OCI-LY7 (cell line): ENCODE results near the gene KCNN3. TPM values are rescaled to one million over a fixed set of nuclear protein-coding genes. Genes with fewer than 3 reads are reported as not detected.
A peak's percentile ranks its signal among the peaks of the same experiment; 100 is the strongest.

ENCODE experiments used
- BruUV-seq: library from RNA; stranded (reverse); fragments of 400-500 nt; replicated peaks from 2 replicates; lab custom pipeline; 2021; lab: Mats Ljungman, UMichigan
- CTCF ChIA-PET: fragments of 300-600 bp; sonication (Branson Sonifier 250); formaldehyde crosslinking; loops from one replicate; lab custom pipeline; 2022; ENCODE audit warnings: antibody characterized with exemption; ENCODE audit not compliant: unreplicated experiment; lab: Charles Lee
- POLR2A ChIA-PET: fragments of 300-600 bp; sonication (Branson Sonifier 250); formaldehyde crosslinking; loops from one replicate; lab custom pipeline; 2022; ENCODE audit warnings: antibody characterized with exemption; lab: Charles Lee
- DNase-seq: peaks from one replicate; pipeline ENCODE4 v3.0.0-alpha.2; 2015; ENCODE audit warnings: low spot score
- H2AFZ ChIP-seq: fragments of 200-600 bp; sonication (generic), shearing (Covaris generic); 2 replicates; pipeline ENCODE4 v1.6.1; 2014; ENCODE audit warnings: mild to moderate bottlenecking, antibody characterized with exemption, low read length, moderate library complexity
- H3K27ac ChIP-seq: fragments of 200-600 bp; sonication (generic); 2 replicates; pipeline ENCODE4 v1.5.1; 2014; ENCODE audit warnings: mixed run types, low read depth, mild to moderate bottlenecking, moderate library complexity, low read length, inconsistent platforms; ENCODE audit not compliant: poor library complexity, severe bottlenecking
- H3K36me3 ChIP-seq: fragments of 200-600 bp; sonication (generic); 2 replicates; pipeline ENCODE4 v1.6.1; 2014; ENCODE audit warnings: mild to moderate bottlenecking, antibody characterized with exemption, low read length, moderate library complexity, mixed read lengths; ENCODE audit not compliant: insufficient read depth
- H3K4me1 ChIP-seq: fragments of 200-600 bp; sonication (generic); 2 replicates; pipeline ENCODE4 v1.5.1; 2014; ENCODE audit warnings: mild to moderate bottlenecking, low read length; ENCODE audit not compliant: insufficient read depth, poor library complexity, severe bottlenecking
- H3K4me2 ChIP-seq: fragments of 200-600 bp; sonication (generic); 2 replicates; pipeline ENCODE4 v1.6.1; 2014; ENCODE audit warnings: mild to moderate bottlenecking, low read length
- H3K4me3 ChIP-seq: fragments of 200-600 bp; sonication (generic); 2 replicates; pipeline ENCODE4 v1.5.1; 2014; ENCODE audit warnings: mild to moderate bottlenecking, low read depth, low read length; ENCODE audit not compliant: poor library complexity, severe bottlenecking
- H3K79me2 ChIP-seq: fragments of 200-600 bp; sonication (generic); 2 replicates; pipeline ENCODE4 v1.6.1; 2016; ENCODE audit warnings: low read depth, mild to moderate bottlenecking, low read length, moderate library complexity, mixed read lengths; ENCODE audit not compliant: insufficient read depth
- H3K9me2 ChIP-seq: fragments of 200-600 bp; sonication (generic); 2 replicates; pipeline ENCODE4 v1.6.1; 2016; ENCODE audit warnings: mild to moderate bottlenecking, low read length, mixed read lengths; ENCODE audit not compliant: insufficient read depth
- H3K9me3 ChIP-seq: fragments of 200-600 bp; sonication (generic); 2 replicates; pipeline ENCODE4 v1.6.1; 2014; ENCODE audit warnings: mild to moderate bottlenecking, mixed run types, low read length, mixed read lengths
- H4K20me1 ChIP-seq: fragments of 200-600 bp; sonication (generic); 2 replicates; pipeline ENCODE4 v1.6.1; 2014; ENCODE audit warnings: mild to moderate bottlenecking, antibody characterized with exemption, low read length, moderate library complexity, mixed read lengths; ENCODE audit not compliant: insufficient read depth
- EZH2phosphoT487 ChIP-seq: fragments of 200-600 bp; sonication (generic); IDR thresholded peaks from 2 replicates; pipeline ENCODE4 v1.6.1; 2018; ENCODE audit warnings: low read depth, borderline replicate concordance, mild to moderate bottlenecking, mixed run types, antibody characterized with exemption, low read length, moderate library complexity, mixed read lengths
- intact Hi-C: fragments of 100-400 bp; cut with micrococcal nuclease; formaldehyde crosslinking; loops from one replicate; pipeline ENCODE4 v1.10.0; 2022; ENCODE audit not compliant: unreplicated experiment
- total RNA-seq, 2 experiments: library from RNA; depleted of rRNA in 1 of 2; stranded (reverse); fragments of >200 nt in 1 of 2; shearing (Covaris generic) in 1 of 2; gene quantifications; 2 replicates each; pipeline ENCODE4 v1.2.3, GENCODE V29; 2014 to 2022
- TF ChIP-seq, protein P1 (sequence below): fragments of 200-600 bp; sonication (generic); conservative IDR thresholded peaks from 2 replicates; pipeline ENCODE4 v1.5.1; 2014; ENCODE audit warnings: mild to moderate bottlenecking, antibody characterized with exemption, low read length, moderate library complexity, mixed read lengths

The KCNN3 gene
- total RNA-seq, 2 experiments from 2014 or later: 14.8 to 50.8 TPM

DNA sequence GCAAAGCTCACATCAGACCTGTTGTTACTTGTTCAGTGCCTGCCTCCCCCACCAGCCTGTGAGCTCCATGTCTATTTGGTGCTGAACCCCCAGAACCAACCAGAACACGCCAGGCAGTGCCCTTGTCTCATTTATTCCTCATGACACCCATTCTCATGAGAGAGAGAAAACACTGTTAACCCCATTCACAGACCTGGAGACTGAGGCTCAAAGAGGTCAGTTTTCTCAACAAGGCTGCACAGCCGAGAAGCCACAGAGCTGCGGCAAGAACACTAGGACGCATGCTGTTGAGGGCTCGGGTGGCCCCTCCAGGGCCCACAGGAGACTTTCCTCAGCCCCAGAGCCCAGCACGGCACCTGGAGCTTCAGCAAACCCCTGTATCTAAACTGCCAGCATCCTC is 13.1 kb downstream of the KCNN3 start:
- TF ChIP-seq, protein P1, sequence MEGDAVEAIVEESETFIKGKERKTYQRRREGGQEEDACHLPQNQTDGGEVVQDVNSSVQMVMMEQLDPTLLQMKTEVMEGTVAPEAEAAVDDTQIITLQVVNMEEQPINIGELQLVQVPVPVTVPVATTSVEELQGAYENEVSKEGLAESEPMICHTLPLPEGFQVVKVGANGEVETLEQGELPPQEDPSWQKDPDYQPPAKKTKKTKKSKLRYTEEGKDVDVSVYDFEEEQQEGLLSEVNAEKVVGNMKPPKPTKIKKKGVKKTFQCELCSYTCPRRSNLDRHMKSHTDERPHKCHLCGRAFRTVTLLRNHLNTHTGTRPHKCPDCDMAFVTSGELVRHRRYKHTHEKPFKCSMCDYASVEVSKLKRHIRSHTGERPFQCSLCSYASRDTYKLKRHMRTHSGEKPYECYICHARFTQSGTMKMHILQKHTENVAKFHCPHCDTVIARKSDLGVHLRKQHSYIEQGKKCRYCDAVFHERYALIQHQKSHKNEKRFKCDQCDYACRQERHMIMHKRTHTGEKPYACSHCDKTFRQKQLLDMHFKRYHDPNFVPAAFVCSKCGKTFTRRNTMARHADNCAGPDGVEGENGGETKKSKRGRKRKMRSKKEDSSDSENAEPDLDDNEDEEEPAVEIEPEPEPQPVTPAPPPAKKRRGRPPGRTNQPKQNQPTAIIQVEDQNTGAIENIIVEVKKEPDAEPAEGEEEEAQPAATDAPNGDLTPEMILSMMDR: no peak
- no peak for TF ChIP-seq EZH2phosphoT487
- intact Hi-C loops: no loop called here
- no TSS peak for BruUV-seq
- H3K27ac ChIP-seq: peak overlapping the region; percentile 23
- H3K79me2 ChIP-seq: peaks cover 52% of the 10 kb centered on the region; the same call in 1 of the 2 replicates
- peaks cover 6% of the 10 kb centered on the region; the same call in 1 of the 2 replicates for H3K36me3 ChIP-seq
- ChIA-PET POLR2A (interaction anchor here (1.1 to 6.2 kb wide), 4 partner anchors 9 to 81 kb away, joined by 3 to 43 read pairs (median 4); partner anchors contain the start of gene KCNN3), CTCF (interaction anchor here (0.6 to 1.6 kb wide), 3 partner anchors 9 to 19 kb away, joined by 3 to 5 read pairs (median 3); no protein-coding TSS in a partner anchor)
- H2AFZ ChIP-seq: no peak overlapping the region
- no peaks in the 10 kb centered on the region for H4K20me1 ChIP-seq
- DNase-seq: no peak
- peak overlapping the region; percentile 77 for H3K4me3 ChIP-seq
- H3K4me2 ChIP-seq: peak overlapping the region; percentile 85
- H3K9me2 ChIP-seq: no peaks in the 10 kb centered on the region
- H3K4me1 ChIP-seq: peaks cover 67% of the 10 kb centered on the region
- no peaks in the 10 kb centered on the region for H3K9me3 ChIP-seq

DNA sequence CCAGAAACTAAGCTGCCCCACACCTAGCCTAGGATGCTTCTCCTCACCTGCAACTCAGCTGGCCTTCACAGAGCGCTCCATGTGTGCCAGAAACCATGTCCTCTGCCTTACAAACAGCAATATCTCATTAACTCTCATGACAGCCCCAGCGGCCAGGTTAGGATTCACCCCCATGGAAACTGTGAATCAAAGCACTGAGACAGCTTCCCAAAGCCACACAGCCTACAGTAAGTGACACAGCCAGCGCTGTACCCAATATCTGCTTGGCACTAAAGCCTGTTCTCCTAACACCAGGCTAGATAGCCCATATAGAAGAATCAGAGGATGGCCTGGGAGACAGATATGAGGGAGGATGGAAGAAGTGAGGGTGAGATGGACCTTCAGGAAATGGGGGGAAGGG is 13.5 kb downstream of the KCNN3 start:
- POLR2A ChIA-PET: interaction anchor here (0.6 to 6.2 kb wide), 7 partner anchors 9 to 147 kb away, joined by 3 to 43 read pairs (median 4); partner anchors contain the start of gene KCNN3
- CTCF ChIA-PET: interaction anchor here (1.0 to 1.6 kb wide), 2 partner anchors 9 to 18 kb away, joined by 3 to 5 read pairs; no protein-coding TSS in a partner anchor

More for the DNA sequence above, 13.5 kb downstream of the KCNN3 start:
- H3K4me3 ChIP-seq: peak overlapping the region; percentile 77
- H3K79me2 ChIP-seq: peaks cover 57% of the 10 kb centered on the region; the same call in 1 of the 2 replicates
- peak overlapping the region; percentile 85 for H3K4me2 ChIP-seq
- intact Hi-C loops: no loop called here
- no peak for TF ChIP-seq EZH2phosphoT487
- TF ChIP-seq, protein P1: no peak
- peaks cover 62% of the 10 kb centered on the region for H3K4me1 ChIP-seq
- H3K27ac ChIP-seq: peak overlapping the region; percentile 23
- H4K20me1 ChIP-seq: no peaks in the 10 kb centered on the region
- no peak overlapping the region for H2AFZ ChIP-seq
- DNase-seq: no peak
- no TSS peak for BruUV-seq
- peaks cover 11% of the 10 kb centered on the region; the same call in 1 of the 2 replicates for H3K36me3 ChIP-seq
- H3K9me2 ChIP-seq: no peaks in the 10 kb centered on the region
- H3K9me3 ChIP-seq: no peaks in the 10 kb centered on the region
